ENCODE measurements around the gene BYSL.

GRCh38 chr6:41975276-41975675, 54.0 kb downstream of the BYSL start:
- no peak for TF ChIP-seq CTCF (IDR thresholded peaks at IDR 0.05)
- no peak for TF ChIP-seq POLR2A (IDR thresholded peaks at IDR 0.05)
